22Rv1 (cell line): Measurements from ENCODE around the gene SPATA12.

Experiments
- CTCF ChIP-seq: fragments of 450-650 bp; IDR thresholded peaks from 2 replicates; pipeline ENCODE4 v1.5.1; 2017; ENCODE audit warnings: mild to moderate bottlenecking
- ZFX ChIP-seq: fragments of 450-650 bp; IDR thresholded peaks from 2 replicates; pipeline ENCODE4 v1.6.1; 2017; ENCODE audit warnings: antibody characterized with exemption, borderline replicate concordance

- TF ChIP-seq CTCF (no peak), ZFX (no peak)
These were observed 3.1 kb upstream of the SPATA12 start for GRCh38 chr3:57057351-57057750.
